GM19467 (cell line): ENCODE data around the gene COL12A1.

Experiments
- ATAC-seq: cut with Tn5 transposase; IDR thresholded peaks from one replicate; pipeline ENCODE4 v1.9.1; 2021; ENCODE audit warnings: mild to moderate bottlenecking, moderate library complexity; ENCODE audit not compliant: unreplicated experiment

Gene COL12A1

GRCh38 chr6:75180864-75181263 lies 25.0 kb downstream of the COL12A1 start:
- ATAC-seq, result no peak

DNA sequence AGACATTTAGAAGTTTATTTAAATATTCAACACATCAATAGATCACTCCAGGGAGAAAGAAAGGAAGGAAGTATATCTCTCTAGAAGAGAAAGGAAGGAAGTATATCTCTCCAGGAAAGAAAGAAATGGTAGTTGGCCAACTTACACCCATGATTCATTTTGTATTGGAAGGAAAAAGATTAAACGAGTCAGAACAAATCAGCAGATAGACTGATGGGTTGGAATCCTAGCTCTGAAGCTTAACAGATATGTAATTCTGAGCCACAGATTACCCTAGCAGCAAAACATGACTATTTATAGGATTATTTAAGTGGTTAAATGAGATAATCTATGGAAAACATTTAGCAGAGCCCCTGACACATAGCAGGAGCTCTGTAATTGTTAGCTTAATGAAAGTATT lies 27.1 kb downstream of the COL12A1 start:
- ATAC-seq, result no peak

DNA sequence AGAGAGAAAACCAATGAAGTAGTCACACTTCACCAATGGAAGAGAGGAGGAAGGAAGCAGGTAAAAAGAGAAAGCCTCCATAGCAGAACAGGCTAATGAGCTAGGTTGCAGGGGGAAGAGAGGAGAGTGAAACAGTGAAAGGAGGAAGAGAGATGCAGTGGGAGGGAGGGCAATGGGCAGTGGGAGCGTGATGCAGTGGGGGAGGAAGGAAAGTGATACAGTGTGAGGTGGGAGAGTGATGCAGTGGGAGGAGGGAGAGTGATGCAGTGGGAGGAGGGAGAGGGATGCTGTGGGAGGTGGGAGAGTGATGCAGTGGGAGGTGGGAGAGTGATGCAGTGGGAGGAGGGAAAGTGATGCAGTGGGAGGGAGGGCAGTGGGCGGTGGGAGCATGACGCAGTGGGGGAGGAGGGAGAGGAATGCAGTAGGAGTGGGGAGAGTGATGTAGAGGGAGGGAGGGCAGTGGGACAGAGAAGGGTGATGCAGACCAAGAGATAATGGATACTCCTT lies 29.7 kb downstream of the COL12A1 start:
- ATAC-seq, result no peak

- ATAC-seq, result no peak
Observed at GRCh38 chr6:75171986-75172385, 33.9 kb downstream of the COL12A1 start.

- no peak for ATAC-seq
Observed at GRCh38 chr6:75171567-75171966, 34.3 kb downstream of the COL12A1 start.

GRCh38 chr6:75170691-75171560 lies 34.9 kb downstream of the COL12A1 start:
- ATAC-seq, result no peak

DNA sequence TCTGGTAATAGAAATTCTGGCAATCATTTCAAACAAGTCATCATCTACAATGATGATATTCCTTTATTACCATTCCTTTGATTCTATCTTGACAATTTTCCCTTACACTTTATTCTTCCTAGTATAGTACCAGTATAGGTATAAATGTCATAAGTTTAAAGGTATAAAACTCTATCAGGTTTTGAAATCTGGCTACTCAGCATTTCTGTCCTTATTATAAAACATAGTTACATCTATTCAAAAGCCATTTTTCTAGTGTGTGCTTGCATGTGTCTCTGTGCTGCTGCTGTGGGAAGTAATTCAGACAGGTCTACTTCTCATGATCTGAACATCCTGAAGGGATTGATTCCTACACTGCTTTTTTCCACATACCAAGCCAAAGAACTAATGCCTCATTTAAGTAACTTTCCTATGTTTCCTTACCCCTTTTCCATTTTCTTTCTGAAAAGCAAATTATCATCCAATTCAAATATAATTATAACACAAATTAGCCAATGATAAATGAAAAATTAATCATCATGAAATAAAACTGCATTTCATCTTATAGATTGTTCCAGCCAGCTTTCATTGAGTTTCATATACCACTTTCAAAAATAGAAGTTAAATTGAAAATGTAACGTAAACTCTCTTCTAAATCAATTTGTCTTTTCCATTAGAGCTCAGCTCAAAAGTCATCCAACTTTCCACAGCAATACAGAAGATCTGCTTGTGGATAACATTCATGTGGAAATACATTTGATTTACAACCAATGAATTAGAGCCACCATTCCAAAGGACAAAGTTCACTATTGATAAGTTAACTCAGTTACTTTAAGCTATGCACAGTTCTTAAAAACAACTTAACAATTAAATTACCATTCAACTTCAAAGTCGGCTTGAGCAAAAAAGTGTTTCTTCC lies 35.9 kb downstream of the COL12A1 start:
- no peak for ATAC-seq

DNA sequence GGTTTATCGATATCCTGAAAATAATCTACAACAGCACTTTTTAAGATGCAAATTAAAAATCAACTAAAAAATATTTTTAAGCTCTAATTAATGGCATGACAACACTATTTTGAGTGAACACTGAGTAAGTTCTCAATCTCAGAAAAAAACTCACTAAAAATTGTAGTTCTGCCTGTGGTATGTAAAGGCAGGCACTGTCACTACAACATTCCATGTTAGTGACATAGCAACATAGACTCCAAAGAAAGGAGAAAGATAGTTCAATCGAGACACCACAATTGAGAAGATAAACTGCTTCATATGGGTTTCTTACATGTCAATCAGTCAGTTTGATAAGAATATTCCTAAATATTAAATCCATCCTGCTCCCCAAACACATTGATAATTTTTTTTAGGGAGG lies 38.0 kb downstream of the COL12A1 start:
- no peak for ATAC-seq

- ATAC-seq, result no peak
Observed at GRCh38 chr6:75167325-75167724, 38.5 kb downstream of the COL12A1 start.

DNA sequence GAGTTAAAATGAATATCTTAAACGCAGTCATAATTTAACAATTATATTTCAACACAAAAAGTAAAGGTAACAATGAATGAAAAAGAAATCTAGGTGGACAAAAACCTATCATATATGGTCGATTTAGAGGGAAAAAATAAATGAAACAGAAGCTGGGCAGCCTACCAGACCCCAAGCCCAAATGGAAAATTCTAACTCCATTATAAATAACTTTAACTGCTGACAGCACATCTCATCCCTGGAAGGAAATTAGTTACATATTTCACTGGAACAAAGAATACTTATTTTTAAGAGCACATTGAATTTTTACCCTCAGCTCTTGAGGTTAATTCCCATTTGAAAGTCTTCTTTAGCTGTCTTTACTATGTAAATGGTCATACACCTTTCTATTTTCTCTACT lies 39.1 kb downstream of the COL12A1 start:
- no peak for ATAC-seq

- no peak for ATAC-seq
Observed at GRCh38 chr6:75166236-75166635, 39.6 kb downstream of the COL12A1 start.

DNA sequence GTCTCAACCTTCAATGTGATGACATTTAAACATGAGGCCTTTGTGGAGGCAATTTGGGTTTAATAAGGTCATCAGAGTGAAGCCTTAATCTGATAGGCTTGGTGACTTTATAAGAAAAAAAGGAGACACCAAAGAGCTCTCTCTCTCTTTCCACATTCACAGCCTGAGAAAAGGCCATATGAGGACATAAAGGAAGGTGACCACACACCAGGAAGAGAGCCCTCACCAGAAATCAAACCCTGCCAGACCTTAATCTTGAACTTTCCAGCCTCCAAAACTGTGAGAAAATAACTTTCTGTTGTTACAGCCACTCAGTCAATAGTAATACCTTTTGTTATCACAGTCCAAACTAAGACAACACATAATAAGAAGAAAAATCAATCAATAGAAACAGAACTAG lies 47.7 kb downstream of the COL12A1 start:
- no peak for ATAC-seq

DNA sequence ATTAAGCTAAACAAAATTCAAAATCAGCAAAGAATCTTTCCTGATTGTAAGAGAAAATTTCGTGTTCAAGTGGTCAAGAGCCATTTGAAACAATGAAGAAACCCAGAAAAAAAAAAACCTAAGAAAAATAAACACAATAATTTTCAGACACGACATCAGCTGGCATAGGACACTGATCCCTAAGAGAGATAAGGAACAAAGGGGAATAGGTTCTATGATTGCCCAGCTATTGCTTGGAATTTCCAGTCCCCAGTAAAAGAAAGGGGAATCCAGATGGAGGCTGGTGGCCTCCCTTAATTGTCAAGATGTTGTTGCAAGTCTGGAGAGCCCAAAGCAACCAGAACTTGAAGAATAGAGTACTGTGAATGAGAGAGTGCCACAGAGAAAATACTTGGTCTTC lies 48.5 kb downstream of the COL12A1 start:
- ATAC-seq, result no peak

GRCh38 chr6:75156186-75156878 lies 49.5 kb downstream of the COL12A1 start:
- no peak for ATAC-seq

DNA sequence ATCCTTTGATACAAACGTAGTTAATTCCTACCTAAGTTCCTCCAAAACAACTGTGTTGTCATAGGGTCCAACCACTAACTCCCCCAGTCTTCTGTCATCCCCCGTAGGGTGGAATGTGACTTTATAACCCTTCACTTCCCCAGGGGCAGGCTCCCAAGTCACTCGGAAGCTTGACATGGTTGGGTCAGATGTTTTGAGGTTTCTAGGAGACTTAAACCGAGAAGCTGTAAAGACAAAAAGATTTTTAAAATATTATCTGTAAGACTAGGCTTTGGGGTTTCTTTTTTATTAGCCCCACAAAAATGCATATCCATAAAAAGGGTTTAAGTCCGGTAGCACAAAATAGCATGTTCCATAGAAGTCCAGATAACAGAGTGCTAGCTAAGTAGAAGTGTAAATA lies 50.2 kb downstream of the COL12A1 start:
- no peak for ATAC-seq

DNA sequence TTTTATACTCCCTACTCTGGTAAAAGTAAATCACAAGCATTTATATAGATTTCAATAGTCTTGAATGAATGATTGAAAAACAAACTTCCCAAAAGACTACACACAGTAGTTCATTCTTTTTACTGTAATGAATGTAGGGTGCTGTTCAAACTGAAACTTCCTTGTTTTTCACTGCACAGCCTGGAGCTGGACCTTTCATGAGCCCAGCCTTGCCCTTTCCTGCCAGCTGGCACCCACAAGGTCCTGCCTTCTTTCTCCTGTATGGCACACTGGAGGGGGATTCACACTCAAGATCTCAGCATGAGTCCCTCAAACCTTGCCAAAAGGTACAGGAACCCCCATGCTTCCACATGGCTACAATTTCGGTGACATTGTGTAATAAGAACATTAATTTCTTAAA lies 50.9 kb downstream of the COL12A1 start:
- ATAC-seq, result no peak

DNA sequence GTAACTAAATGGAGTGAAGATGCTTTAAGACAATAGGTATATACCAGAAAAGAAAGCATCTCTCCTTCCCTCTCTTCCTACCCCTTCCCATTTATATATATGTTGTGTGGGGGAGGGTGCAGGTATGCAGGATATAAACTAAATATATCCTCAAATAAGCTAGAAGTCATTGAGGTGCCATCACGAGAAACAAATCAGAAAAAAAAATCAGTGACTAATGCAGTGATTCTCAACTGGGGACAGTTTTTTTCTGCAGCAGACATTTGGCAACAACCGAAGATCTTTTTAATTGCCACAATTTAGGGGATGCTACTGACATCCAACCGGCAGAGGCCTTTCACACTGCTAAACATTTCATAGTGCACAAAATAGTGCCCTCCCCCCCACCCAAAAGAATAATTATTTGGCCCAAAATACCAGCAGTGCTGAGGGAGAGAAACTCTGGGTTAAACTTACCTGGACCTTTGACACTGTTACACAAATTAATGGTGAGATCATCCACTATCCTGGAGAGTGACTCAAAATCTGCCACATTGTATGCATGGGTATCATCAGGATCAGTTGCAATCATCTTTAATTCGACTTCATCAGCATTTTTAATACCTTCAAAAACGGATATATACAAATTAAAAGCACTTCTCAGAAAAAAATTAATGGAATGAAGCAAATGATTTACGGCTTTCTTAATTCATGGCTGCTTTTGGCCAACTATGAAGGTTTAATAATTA lies 55.0 kb downstream of the COL12A1 start:
- ATAC-seq, result no peak

GRCh38 chr6:75149696-75150095 lies 56.2 kb downstream of the COL12A1 start:
- ATAC-seq, result no peak

- no peak for ATAC-seq
Observed at GRCh38 chr6:75149240-75149639, 56.6 kb downstream of the COL12A1 start.

DNA sequence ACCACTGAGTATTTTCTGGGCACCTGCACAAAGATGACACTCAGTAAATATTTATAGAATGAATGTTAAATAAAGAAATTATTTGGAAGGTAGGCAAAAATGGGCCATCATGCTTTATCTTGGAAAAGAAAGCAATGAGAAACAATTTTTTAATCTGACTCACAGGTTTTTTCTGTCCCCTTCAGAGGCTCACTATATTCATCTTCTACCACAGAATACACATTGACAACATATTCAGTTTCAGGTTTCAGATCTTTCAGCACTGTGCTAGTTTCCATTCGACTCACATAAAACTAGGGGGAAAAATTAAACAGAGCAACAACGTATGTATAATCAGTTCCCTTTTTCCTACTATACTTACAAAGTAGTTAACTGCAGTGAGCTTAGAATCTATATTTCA lies 58.3 kb downstream of the COL12A1 start:
- no peak for ATAC-seq
